Activated naive CD4-positive, alpha-beta T cell (primary cell): ENCODE data around the gene PPP6R3.

ENCODE experiments used
- DNase-seq, 4 experiments: peaks; one replicate each; lab custom pipeline; 2025; lab: John Stamatoyannopoulos, UW

Gene PPP6R3

DNA sequence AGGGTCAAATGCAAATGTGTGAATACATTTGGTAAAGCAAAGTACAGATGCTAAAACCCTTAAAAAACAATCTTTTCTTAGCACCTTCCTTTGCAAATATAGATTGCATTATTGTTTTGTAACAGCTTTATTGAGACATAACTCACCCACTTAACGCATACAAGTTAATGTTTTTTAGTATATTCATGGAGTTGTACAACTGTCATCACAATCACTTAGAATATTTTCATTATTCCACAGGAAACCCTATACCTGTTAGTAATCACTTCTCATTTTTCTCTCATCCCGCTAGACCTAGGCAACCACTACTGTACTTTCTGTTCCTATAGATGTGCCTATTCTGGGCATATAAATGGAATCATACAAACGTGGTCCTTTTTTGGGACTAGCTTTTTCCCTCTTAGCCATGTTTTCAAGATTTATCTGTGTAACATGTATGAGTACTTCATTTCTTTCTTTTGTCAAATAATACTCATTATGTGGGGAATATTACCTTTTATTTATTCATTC lies 34.7 kb downstream of the PPP6R3 start:
- no peak for DNase-seq

DNA sequence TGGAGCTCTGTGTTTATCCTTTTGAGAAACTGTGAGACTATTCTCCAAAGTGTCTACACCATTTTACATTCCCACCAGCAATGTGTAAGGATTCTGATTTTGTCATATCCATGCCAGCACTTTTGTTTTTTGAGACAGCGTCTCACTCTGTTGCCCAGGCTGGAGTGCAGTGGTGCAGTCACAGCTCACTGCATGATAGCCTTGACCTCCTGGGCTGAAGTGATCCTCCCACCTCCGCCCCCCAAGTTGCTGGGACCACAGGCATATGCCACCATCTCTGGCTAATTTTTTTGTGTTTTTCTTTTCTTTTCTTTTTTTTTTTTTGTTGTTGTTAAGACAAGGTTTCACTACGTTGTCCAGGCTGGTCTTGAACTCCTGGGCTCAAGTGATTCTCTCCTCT lies 35.3 kb downstream of the PPP6R3 start:
- DNase-seq: no peak

DNA sequence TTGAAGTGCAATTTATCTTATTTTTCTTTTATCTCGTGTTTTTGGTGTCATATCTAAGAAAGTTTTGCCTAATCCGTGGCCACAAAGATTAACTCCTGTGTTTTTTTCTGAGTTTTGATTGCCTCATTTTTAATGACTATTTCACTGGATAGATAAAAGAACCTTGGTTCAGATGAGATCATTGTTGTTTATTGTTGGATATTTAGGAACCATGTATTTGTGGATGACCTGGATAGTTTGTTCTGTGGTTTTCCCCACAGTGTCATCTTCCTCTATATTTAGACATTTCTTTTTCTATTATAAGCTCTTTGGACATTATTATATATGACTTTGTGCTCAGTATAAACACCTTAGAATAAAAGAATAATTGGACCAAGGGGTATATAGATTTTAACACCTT lies 37.2 kb downstream of the PPP6R3 start:
- no peak for DNase-seq

DNA sequence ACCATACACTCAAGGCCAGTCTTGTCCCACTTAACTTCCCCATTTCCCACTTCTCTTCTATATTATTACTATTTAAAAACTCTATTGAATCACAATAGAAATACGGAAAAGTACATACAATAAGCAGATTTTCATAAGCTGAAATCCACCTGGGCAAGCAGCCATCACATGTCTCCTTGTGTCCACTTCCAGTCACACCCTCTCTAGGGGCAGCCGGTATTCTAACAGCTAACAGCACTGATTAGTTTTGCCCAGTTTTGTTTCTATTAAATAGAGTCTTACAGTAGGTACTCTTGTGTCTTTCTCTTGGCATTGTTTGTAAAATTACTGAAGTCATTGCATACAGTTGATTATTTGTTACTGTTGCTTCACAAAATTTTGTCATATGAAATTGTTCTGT lies 37.8 kb downstream of the PPP6R3 start:
- no peak for DNase-seq

DNA sequence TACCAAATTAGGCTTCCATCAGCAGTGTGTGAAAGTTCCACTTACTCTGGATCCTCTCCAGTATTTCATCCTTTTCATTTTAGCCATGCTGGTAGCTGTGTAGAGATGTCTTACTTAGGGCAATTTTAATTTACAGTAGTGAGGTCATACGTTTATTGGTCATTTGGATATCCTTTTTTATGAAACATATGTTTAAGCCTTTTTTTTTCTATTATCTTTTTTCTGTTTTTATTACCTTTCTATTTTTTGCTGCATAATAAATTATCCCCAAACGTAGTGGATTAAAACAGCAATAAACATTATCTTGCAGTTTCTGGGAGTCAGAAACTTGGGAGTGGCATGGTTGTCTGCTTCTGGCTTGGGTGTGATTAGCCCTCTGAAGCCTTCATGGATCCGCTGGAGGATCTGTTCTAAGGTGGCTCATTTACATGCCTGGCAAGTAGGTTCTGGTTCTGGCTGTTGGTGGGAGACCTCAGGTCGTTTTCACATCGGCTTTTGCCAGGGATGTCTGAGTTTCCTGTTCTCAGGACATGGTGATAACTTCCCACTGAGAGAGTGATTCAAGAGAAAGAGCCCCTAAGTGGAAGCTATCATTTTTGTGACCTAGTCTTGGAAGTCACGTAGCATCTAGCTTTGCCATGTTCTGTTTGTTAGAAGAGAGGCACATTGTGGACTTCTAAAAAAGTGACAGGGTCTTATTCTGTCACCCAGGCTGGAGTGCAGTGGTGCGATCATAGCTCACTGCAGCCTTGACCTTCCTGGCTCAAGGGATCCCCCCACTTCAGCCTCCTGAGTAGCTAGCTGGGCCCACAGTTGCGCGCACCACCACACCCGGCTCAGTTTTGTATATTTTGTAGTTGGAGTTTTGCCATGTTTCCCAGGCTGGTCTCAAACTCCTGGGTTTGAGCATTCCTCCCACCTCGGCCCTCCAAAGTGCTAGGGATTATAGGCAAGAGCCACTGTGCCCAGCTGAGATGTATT lies 38.6 kb downstream of the PPP6R3 start:
- no peak for DNase-seq

DNA sequence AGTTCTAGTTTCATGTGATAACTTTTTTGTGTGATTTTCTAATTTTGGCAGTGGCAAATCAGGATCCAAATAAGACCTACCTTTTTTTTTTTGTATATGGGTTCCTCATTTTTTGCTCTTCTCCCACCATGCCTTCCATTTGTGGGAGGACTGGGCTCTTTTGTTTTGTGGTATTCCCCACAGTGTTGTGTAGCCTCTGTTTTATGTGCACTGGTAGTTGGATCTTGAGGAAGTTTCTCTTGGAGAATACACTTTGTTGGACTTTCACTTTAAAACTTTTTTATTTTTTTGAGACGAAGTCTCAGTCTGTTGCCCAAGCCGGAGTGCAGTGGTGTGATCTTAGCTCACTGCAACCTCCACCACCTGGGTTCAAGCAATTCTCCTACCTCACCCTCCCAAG lies 39.7 kb downstream of the PPP6R3 start:
- no peak for DNase-seq

DNA sequence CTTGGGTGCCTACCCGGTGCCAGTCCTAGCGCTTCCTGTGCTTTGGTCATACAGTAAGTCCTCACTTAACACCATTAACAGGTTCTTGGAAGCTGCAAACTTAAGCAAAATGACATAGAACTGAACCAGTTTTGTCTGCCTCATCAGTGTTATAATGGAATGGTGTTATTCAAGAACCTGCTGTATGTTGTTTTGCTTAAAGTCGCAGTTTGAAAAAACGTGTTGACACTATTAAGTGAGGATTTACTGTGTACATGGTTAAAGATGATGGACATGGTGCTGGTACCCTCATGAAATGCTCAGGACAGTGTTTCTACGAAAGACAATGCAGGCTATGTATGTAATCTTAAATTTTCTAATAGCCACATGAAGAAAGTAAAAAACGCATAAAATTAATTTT lies 41.3 kb downstream of the PPP6R3 start:
- DNase-seq: no peak

DNA sequence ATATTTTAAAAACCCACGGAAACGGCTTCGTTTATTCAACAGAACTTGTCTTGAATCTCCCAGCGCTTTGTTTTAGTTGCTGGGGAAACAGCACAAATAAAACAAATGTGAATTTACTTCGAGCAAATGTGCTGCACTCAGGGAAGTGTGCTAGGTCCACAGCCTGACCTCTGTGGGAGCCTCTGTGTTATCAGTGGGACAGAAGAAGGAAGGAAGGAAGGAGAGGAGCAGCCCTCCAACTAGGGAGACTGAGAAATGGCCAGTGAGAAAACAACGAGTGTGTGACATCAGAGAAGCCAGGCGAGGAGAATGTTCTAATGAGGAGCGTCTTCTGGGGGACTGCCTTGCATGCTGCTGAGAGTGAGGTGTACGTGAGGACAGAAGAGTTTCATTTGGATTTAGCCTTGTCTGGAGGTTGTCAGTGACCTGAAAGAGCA lies 42.7 kb downstream of the PPP6R3 start:
- DNase-seq: no peak

DNA sequence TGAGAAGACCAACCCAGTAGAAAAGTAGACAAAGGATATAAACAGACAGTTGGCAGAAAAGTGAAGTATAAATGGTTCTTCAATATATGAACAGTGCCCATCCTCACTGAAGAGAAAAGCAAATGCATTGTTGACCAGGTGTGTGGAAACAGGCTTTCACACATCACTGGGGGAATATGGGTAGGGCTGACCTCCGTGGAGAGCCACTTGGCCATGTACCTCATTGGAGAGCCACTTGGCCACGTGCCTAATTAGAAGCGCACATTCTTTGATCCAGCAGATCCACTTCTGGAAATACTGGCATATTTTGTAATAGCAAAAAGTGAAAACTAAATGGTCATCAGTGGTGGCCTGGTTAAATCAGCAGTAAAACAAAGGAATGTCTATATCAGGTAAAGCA lies 43.2 kb downstream of the PPP6R3 start:
- no peak for DNase-seq

DNA sequence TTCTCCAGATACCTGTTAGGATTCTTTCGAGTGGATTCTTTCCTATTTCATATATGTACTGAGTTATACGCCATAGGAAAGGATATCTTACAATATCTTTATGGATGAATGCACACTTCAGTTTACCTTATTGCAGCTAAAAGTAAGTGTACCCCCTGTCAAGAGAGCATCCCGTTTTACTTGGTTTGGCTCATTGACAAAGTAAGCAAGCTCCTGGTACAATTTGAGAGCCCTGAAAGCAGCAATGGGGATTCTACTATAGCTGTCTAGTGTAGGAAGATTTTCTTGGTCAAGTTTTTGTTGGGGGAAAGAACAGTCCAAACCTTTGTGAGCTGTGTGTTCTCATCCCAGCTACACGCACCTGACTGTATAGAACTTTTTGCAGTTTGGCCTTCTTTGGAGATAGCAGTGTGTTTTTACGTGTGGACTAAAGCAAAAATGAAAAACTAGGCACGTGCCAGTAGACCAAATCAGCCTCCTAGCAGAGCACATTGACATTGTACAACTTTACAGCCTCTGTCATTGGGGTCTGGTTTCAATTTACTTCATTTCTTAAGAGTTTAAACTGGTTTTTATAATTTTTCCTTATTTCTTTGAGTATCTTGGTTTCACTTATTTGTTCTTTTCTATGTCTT lies 44.0 kb downstream of the PPP6R3 start:
- DNase-seq: no peak

DNA sequence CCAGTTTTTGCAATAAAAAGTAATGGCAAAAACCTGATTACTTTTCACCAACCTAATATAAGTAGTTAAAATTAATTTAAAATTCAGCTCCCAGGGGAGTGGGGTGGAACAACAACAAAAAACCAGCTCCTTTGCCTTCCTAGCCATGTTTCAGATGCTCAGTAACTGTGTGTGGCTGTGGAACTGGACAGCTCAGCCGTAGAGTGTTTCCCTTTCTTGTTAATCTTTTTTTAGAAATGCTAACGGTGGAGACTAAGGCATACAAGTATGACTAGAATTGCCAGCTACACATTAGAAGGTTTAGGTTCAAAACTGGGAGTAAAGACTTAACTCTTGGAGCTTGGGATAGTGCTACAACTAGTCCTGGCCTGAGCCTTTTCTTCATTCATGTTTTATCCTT lies 45.0 kb downstream of the PPP6R3 start:
- no peak for DNase-seq

DNA sequence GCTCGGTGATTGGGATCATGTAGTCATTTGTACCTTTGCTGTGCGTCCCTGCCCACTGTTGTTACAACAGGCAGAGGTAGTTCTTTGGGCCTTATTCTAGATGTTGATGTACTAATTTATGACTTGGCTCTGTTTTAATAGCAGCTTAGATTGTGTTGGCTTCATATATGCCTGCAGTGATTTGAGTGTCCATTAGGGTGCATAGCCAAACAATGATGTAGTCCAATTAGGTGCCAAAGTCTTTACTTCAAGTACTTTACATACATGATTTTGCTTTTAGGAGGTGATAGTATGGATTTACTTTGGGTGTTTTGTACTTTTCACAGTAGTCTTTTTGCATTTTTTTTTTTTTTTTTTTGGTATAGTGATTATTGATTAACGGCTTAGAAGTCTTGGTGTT lies 46.4 kb downstream of the PPP6R3 start:
- DNase-seq: no peak

DNA sequence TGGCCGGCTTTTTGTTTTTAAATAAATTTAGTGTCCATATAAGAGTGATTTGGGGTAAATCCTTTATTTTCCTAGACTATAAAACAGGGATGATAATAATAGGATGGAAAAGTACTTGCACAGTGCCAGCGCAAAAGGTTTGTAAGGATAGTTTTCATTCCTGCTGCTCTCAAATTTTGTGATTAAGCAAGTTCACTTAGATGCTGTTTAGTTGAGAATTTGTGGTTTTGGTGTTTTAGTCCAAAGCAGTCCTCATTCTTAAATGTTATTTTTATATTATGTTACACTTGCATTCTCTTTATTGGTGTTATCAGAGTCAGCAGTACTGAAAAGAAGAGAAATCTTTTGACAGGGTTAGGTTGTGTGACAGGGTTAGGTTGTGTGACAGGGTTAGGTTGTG lies 47.9 kb downstream of the PPP6R3 start:
- DNase-seq: no peak

DNA sequence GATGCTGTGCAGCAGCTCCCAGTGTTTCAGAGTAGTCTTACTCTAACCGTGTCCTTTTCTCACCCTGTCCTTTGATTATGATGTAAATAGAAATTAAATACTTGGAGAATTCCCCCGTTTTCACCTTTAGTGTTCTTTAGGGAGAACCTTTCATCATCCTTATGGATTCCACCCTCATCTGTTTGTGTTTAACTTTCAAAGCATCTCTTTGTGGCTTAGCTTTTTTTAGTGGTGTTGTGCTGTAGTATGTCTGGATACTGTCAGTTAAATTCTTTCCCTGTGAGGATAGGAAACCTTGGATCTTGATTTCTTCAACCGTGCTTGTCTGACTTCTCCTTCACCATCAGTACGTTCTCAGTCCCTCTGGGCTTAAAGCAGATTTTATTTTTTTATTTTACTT lies 48.5 kb downstream of the PPP6R3 start:
- DNase-seq: no peak

DNA sequence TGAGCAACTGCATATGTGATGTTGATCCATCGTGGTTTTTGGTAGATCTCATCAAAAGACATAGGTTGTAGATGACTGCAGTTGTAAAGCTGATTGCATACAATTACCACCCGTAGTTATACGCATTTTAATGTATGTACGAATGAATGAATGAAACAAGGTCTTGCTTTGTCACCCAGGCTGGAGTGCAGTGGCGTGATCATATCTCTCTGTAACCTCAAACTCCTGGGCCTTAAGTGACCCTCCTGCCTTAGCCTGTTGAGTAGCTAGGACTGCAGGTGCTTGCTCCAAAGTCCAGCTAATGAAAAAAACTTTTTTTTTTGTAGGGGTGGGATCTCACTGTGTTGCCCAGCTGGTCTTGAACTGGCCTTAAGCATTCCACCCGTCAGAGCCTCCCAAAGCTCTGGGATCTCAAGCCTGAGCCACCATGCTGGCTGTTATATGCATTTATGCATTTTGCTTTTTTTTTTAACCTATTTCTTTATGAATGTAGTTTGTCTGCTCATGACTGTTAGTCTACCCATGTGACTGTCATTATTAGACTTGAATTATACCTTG lies 53.5 kb downstream of the PPP6R3 start:
- no peak for DNase-seq

DNA sequence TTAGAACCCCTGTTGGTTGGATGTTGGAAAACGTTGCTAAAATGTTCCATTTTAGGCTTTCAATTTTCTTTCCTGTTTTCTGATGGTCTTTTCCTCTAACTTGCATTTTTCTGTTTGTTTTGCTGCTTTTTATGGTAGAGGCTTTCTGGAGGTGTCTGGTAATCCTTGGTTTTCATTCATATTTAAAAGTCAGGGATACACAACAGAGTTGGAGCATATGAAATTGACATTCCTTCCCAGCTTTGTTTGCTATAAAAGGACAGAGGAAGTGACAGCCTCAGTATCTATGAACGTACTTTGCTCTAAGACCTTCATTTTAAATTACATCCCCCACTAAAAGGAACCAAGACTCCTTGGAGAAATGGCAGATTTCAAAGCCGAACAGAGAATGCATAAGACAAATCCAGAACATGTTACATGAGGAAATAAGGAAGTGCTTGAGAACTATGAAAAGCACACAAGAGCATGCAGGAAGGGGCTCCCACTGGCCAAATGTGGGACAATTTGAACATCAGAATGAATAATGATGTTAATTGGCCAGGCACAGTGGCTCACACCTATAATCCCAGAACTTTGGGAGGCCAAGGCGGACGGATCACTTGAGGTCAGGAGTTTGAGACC lies 56.7 kb downstream of the PPP6R3 start:
- no peak for DNase-seq

DNA sequence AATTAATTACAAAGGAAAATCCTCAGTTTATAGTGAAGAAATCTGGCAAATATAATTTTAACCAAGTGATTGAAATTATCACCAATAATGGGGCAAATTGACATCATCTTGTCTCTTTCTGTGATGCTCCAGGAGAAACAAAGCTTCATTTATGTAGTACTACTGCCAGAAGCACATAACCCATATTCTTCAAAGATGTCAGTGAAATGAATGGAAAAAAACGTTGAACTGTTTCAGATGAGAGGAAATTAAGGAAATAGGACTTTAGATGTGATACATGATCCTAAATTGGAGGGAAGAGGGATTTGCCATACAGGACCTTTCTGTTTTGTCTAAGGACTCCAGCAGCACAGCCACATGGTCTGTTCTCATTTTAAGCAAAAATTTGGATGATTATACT lies 57.6 kb downstream of the PPP6R3 start:
- DNase-seq: no peak

DNA sequence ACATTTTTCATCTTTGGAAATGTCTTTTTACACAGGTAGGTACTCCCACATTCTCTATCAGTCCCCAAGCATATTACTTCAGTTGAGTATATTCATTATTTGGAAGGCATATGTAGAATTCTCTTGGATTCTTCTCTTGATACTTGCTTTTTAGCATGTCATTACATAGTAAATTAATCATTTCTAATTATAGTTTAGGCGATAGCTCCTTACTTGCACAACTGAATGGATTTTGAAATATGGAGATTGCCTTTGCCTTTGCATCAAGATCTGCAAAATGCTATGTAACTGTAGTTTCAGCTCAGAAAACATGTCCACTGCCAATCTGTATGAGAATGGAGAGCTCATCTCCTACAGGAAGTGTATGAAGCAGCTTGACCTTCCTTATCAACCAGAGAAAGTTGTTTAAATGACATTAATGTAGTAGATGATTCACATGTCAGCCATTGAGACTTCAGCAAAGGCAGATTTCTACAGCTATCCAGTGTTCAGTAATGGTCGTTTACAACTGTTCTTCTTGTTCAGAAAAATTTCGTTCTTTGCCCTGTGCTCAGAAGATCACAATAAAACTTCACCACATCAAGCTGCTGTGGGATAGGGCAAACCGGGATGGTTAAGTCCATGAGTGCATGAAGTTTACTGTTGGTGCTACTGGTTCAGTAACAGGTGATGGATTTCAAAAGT lies 61.6 kb downstream of the PPP6R3 start:
- no peak for DNase-seq

DNA sequence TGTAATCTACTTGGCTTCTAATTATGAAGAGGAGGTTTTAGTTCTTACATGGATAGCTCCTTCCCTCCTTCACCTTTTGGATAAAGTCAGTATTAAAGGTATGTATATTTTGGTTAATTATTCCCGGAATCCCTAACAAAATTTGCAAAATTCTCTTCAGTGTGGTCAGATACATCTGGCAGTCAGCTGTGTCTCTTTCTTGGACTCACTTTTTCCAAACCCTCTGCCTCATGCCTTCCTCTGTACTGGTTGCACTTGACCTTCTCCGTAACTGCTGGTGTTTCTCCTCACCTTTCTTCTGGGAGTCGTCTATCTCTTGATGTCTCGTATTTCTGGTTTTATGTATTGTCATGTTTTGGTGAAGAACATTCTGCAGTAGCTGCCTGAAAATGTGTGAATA lies 62.5 kb downstream of the PPP6R3 start:
- DNase-seq: no peak

DNA sequence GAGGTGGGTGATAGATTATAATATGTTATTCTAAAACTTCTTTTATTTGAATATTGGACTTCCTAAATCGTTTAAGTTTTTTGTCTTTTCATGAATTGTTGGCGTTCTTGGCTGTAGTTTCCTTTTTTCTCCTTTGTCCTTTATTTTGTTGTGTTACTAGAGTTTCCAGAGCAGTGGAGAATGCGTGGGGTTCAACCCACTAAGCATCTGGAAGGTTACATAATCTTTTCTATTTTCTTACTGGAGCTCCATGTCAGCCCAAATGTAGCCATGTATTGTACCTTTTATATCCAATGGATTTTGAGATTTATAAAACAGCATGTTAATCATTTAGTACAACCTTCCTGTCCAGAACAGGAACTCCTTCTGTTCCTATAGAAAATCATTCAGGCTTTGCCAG lies 63.2 kb downstream of the PPP6R3 start:
- DNase-seq: no peak

DNA sequence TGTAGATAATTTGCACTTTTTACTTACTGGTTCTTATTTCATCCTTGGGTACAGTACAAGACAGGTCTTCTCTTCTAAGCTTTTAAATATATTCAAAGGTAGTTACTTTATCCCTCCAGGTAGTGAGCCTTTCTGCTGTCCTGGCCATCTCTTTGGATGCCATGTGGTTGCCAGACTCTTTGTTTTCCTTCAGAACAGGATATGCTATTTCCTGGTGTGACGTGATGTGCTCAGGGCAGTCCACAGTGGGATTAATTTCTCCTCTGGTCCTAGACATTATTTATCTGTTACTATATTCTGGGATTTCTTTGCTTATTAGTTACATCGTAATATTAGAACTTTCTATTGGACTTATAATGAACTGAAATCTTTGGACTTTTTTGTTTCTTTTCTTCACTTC lies 63.7 kb downstream of the PPP6R3 start:
- DNase-seq: no peak

DNA sequence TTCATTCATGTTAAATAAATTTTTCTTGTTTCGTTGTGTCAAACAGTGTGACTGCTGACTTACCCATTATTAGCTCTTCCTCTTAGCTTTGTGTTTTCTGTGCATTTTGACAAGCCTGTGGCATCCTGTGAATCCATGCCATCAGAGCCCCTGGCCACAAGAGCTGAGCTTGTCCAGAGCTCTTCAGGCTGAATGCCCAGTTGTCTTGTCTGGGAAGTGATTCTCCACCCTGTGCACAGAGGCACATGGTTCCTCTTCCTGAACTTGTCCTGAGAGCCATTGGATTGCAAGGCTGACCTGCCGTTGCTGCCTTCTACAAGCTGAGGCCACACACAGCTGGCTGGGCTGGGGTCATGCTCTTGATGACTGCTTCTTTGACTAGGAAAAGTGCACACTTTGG lies 64.1 kb downstream of the PPP6R3 start:
- no peak for DNase-seq
